ENCODE data around the gene KRTAP6-2. TPM values are rescaled to one million over a fixed set of nuclear protein-coding genes. Genes with fewer than 3 reads are reported as not detected.

The KRTAP6-2 gene
- total RNA-seq (not detected), polyA plus RNA-seq (not detected)

GRCh38 chr21:30598802-30599201 lies at the start of gene KRTAP6-2:
KRTAP6-2 (minus strand) TSS chr21:30598902; CDS start chr21:30598874, 28 bp downstream.
- DNase-seq (no peak), ATAC-seq (ENCODE audit: low read depth in 2 of 2) (no peak)
- Histone ChIP-seq H3K27ac (ENCODE audit: insufficient read depth, low read length, poor library complexity, severe bottlenecking) (no peak within 1 kb of the TSS), H3K27me3 (ENCODE audit: control insufficient read depth, insufficient read depth, low read length) (no peaks in the 10 kb centered on the region), H3K9me3 (ENCODE audit: control insufficient read depth in 2 of 2, low read length in 2 of 2) (no peaks in the 10 kb centered on the region), H3K4me1 (ENCODE audit: control insufficient read depth, insufficient read depth, low read length, poor library complexity, severe bottlenecking) (no peaks in the 10 kb centered on the region), H3K36me3 (ENCODE audit: control insufficient read depth, insufficient read depth, low read length) (no peaks in the 10 kb centered on the region), H3K4me3 (ENCODE audit: low read depth, low read length) (no peak within 1 kb of the TSS)
- Mint-ChIP-seq H3K27me3 (no peaks in the 10 kb centered on the region), H3K4me1 (no peaks in the 10 kb centered on the region), H3K9me3 (peaks cover 0 to 11% (median 3%) of the 10 kb centered on the region in 7 donors), H3K4me3 (no peak within 1 kb of the TSS), H3K27ac (no peak within 1 kb of the TSS), H3K36me3 (no peaks in the 10 kb centered on the region)

GRCh38 chr21:30646904-30647414 lies 48.3 kb upstream of the KRTAP6-2 start:
- no peaks in the 10 kb centered on the region for H3K9me3 ChIP-seq (ENCODE audit: control insufficient read depth in 2 of 2, low read length in 2 of 2)
- no peaks in the 10 kb centered on the region for H3K27me3 ChIP-seq (ENCODE audit: control insufficient read depth, insufficient read depth, low read length)
- no peaks in the 10 kb centered on the region for H3K36me3 ChIP-seq (ENCODE audit: control insufficient read depth, insufficient read depth, low read length)
- peaks cover 0 to 7% (median 4%) of the 10 kb centered on the region in 7 donors for H3K9me3 Mint-ChIP-seq
- H3K27ac ChIP-seq (ENCODE audit: insufficient read depth, low read length, poor library complexity, severe bottlenecking): no peak overlapping the region
- no peaks in the 10 kb centered on the region for H3K4me1 Mint-ChIP-seq
- no peak overlapping the region for H3K4me3 ChIP-seq (ENCODE audit: low read depth, low read length)
- H3K4me3 Mint-ChIP-seq: no peak overlapping the region
- no peaks in the 10 kb centered on the region for H3K27me3 Mint-ChIP-seq
- no peak overlapping the region for H3K27ac Mint-ChIP-seq
- DNase-seq (no peak), ATAC-seq (ENCODE audit: low read depth in 2 of 2) (no peak)
- H3K36me3 Mint-ChIP-seq: no peaks in the 10 kb centered on the region
- H3K4me1 ChIP-seq (ENCODE audit: control insufficient read depth, insufficient read depth, low read length, poor library complexity, severe bottlenecking): no peaks in the 10 kb centered on the region

GRCh38 chr21:30642564-30642963 lies 43.9 kb upstream of the KRTAP6-2 start, which contains the start of gene KRTAP20-3:
KRTAP20-3 (plus strand) TSS chr21:30642864.
- DNase-seq: no peak
- no peaks in the 10 kb centered on the region for H3K36me3 Mint-ChIP-seq
- H3K27me3 ChIP-seq (ENCODE audit: control insufficient read depth, insufficient read depth, low read length): no peaks in the 10 kb centered on the region
- no peaks in the 10 kb centered on the region for H3K36me3 ChIP-seq (ENCODE audit: control insufficient read depth, insufficient read depth, low read length)
- H3K4me3 Mint-ChIP-seq: no peak within 1 kb of the TSS
- no peaks in the 10 kb centered on the region for H3K27me3 Mint-ChIP-seq
- H3K4me3 ChIP-seq (ENCODE audit: low read depth, low read length): no peak within 1 kb of the TSS
- H3K27ac Mint-ChIP-seq: no peak within 1 kb of the TSS
- H3K4me1 ChIP-seq (ENCODE audit: control insufficient read depth, insufficient read depth, low read length, poor library complexity, severe bottlenecking): no peaks in the 10 kb centered on the region
- ATAC-seq (ENCODE audit: low read depth in 2 of 2): no peak
- H3K9me3 ChIP-seq (ENCODE audit: control insufficient read depth in 2 of 2, low read length in 2 of 2): no peaks in the 10 kb centered on the region
- no peak within 1 kb of the TSS for H3K27ac ChIP-seq (ENCODE audit: insufficient read depth, low read length, poor library complexity, severe bottlenecking)
- no peaks in the 10 kb centered on the region for H3K4me1 Mint-ChIP-seq
- peaks cover 0 to 10% (median 3%) of the 10 kb centered on the region in 7 donors for H3K9me3 Mint-ChIP-seq

- H3K36me3 ChIP-seq (ENCODE audit: control insufficient read depth, insufficient read depth, low read length): no peaks in the 10 kb centered on the region
These were observed 40.0 kb upstream of the KRTAP6-2 start for GRCh38 chr21:30638686-30639085.

GRCh38 chr21:30634906-30635305 lies 36.2 kb upstream of the KRTAP6-2 start, which contains the start of gene KRTAP20-2:
KRTAP20-2 (plus strand) TSS chr21:30635206; CDS start chr21:30635264, 58 bp downstream.
- Mint-ChIP-seq H3K36me3 (no peaks in the 10 kb centered on the region), H3K27ac (no peak within 1 kb of the TSS), H3K4me3 (no peak within 1 kb of the TSS), H3K4me1 (no peaks in the 10 kb centered on the region), H3K9me3 (peaks cover 0 to 3% (median 2%) of the 10 kb centered on the region in 7 donors), H3K27me3 (no peaks in the 10 kb centered on the region)
- ATAC-seq (ENCODE audit: low read depth in 2 of 2): no peak
- H3K36me3 ChIP-seq (ENCODE audit: control insufficient read depth, insufficient read depth, low read length): no peaks in the 10 kb centered on the region
- H3K4me1 ChIP-seq (ENCODE audit: control insufficient read depth, insufficient read depth, low read length, poor library complexity, severe bottlenecking): no peaks in the 10 kb centered on the region
- H3K27me3 ChIP-seq (ENCODE audit: control insufficient read depth, insufficient read depth, low read length): no peaks in the 10 kb centered on the region
- H3K4me3 ChIP-seq (ENCODE audit: low read depth, low read length): no peak within 1 kb of the TSS
- no peak for DNase-seq
- no peak within 1 kb of the TSS for H3K27ac ChIP-seq (ENCODE audit: insufficient read depth, low read length, poor library complexity, severe bottlenecking)
- H3K9me3 ChIP-seq (ENCODE audit: control insufficient read depth in 2 of 2, low read length in 2 of 2): no peaks in the 10 kb centered on the region

More at GRCh38 chr21:30638686-30639085, 40.0 kb upstream of the KRTAP6-2 start:
- no peaks in the 10 kb centered on the region for H3K36me3 Mint-ChIP-seq
- H3K4me1 Mint-ChIP-seq: no peaks in the 10 kb centered on the region
- Histone ChIP-seq H3K4me3 (ENCODE audit: low read depth, low read length) (no peak overlapping the region), H3K27me3 (ENCODE audit: control insufficient read depth, insufficient read depth, low read length) (no peaks in the 10 kb centered on the region), H3K9me3 (ENCODE audit: control insufficient read depth in 2 of 2, low read length in 2 of 2) (no peaks in the 10 kb centered on the region), H3K27ac (ENCODE audit: insufficient read depth, low read length, poor library complexity, severe bottlenecking) (no peak overlapping the region), H3K4me1 (ENCODE audit: control insufficient read depth, insufficient read depth, low read length, poor library complexity, severe bottlenecking) (no peaks in the 10 kb centered on the region)
- peaks cover 0 to 6% (median 2%) of the 10 kb centered on the region in 7 donors for H3K9me3 Mint-ChIP-seq
- H3K4me3 Mint-ChIP-seq: no peak overlapping the region
- H3K27ac Mint-ChIP-seq: no peak overlapping the region
- DNase-seq (no peak), ATAC-seq (ENCODE audit: low read depth in 2 of 2) (no peak)
- no peaks in the 10 kb centered on the region for H3K27me3 Mint-ChIP-seq

- Histone ChIP-seq H3K27me3 (ENCODE audit: control insufficient read depth, insufficient read depth, low read length) (no peaks in the 10 kb centered on the region), H3K27ac (ENCODE audit: insufficient read depth, low read length, poor library complexity, severe bottlenecking) (no peak overlapping the region), H3K9me3 (ENCODE audit: control insufficient read depth in 2 of 2, low read length in 2 of 2) (no peaks in the 10 kb centered on the region), H3K4me1 (ENCODE audit: control insufficient read depth, insufficient read depth, low read length, poor library complexity, severe bottlenecking) (no peaks in the 10 kb centered on the region), H3K4me3 (ENCODE audit: low read depth, low read length) (no peak overlapping the region), H3K36me3 (ENCODE audit: control insufficient read depth, insufficient read depth, low read length) (no peaks in the 10 kb centered on the region)
- Mint-ChIP-seq H3K36me3 (no peaks in the 10 kb centered on the region), H3K9me3 (peaks cover 0 to 5% (median 3%) of the 10 kb centered on the region in 7 donors), H3K4me3 (no peak overlapping the region), H3K27ac (no peak overlapping the region), H3K27me3 (no peaks in the 10 kb centered on the region), H3K4me1 (no peaks in the 10 kb centered on the region)
- no peak for ATAC-seq (ENCODE audit: low read depth in 2 of 2)
- no peak for DNase-seq
These were observed 30.5 kb upstream of the KRTAP6-2 start for GRCh38 chr21:30629200-30629599.

- Histone ChIP-seq H3K27me3 (ENCODE audit: control insufficient read depth, insufficient read depth, low read length) (no peaks in the 10 kb centered on the region), H3K4me3 (ENCODE audit: low read depth, low read length) (no peak overlapping the region), H3K4me1 (ENCODE audit: control insufficient read depth, insufficient read depth, low read length, poor library complexity, severe bottlenecking) (no peaks in the 10 kb centered on the region), H3K9me3 (ENCODE audit: control insufficient read depth in 2 of 2, low read length in 2 of 2) (no peaks in the 10 kb centered on the region), H3K27ac (ENCODE audit: insufficient read depth, low read length, poor library complexity, severe bottlenecking) (no peak overlapping the region), H3K36me3 (ENCODE audit: control insufficient read depth, insufficient read depth, low read length) (no peaks in the 10 kb centered on the region)
- DNase-seq: no peak
- no peaks in the 10 kb centered on the region for H3K4me1 Mint-ChIP-seq
- H3K4me3 Mint-ChIP-seq: no peak overlapping the region
- H3K36me3 Mint-ChIP-seq: no peaks in the 10 kb centered on the region
- H3K27me3 Mint-ChIP-seq: no peaks in the 10 kb centered on the region
- no peak for ATAC-seq (ENCODE audit: low read depth in 2 of 2)
- H3K27ac Mint-ChIP-seq: no peak overlapping the region
- H3K9me3 Mint-ChIP-seq: peaks cover 0 to 5% (median 4%) of the 10 kb centered on the region in 7 donors
These were observed 29.4 kb upstream of the KRTAP6-2 start for GRCh38 chr21:30628109-30628508.

- H3K27ac ChIP-seq (ENCODE audit: insufficient read depth, low read length, poor library complexity, severe bottlenecking): no peak overlapping the region
- no peaks in the 10 kb centered on the region for H3K4me1 ChIP-seq (ENCODE audit: control insufficient read depth, insufficient read depth, low read length, poor library complexity, severe bottlenecking)
- Mint-ChIP-seq H3K27ac (no peak overlapping the region), H3K4me1 (no peaks in the 10 kb centered on the region), H3K27me3 (no peaks in the 10 kb centered on the region), H3K36me3 (no peaks in the 10 kb centered on the region), H3K9me3 (peaks cover 0 to 4% (median 3%) of the 10 kb centered on the region in 7 donors), H3K4me3 (no peak overlapping the region)
- H3K9me3 ChIP-seq (ENCODE audit: control insufficient read depth in 2 of 2, low read length in 2 of 2): no peaks in the 10 kb centered on the region
- H3K4me3 ChIP-seq (ENCODE audit: low read depth, low read length): no peak overlapping the region
- no peaks in the 10 kb centered on the region for H3K27me3 ChIP-seq (ENCODE audit: control insufficient read depth, insufficient read depth, low read length)
- ATAC-seq (ENCODE audit: low read depth in 2 of 2) (no peak), DNase-seq (no peak)
- H3K36me3 ChIP-seq (ENCODE audit: control insufficient read depth, insufficient read depth, low read length): no peaks in the 10 kb centered on the region
These were observed 26.9 kb upstream of the KRTAP6-2 start for GRCh38 chr21:30625449-30626165.

Data from CD4-positive, CD25-positive, alpha-beta regulatory T cell (primary cell).